HG02588 (cell line): Measurements from ENCODE around the gene TBC1D3C.
"Not testable (repeated sequence)": the region's sequence is repeated elsewhere in the genome, so short reads cannot be mapped to it uniquely, and the experiment has no call there.

ENCODE experiments used
- ATAC-seq: cut with Tn5 transposase; IDR thresholded peaks from one replicate; pipeline ENCODE4 v1.9.1; 2021; ENCODE audit warnings: mild to moderate bottlenecking, moderate library complexity; ENCODE audit not compliant: unreplicated experiment

TBC1D3C gene

DNA sequence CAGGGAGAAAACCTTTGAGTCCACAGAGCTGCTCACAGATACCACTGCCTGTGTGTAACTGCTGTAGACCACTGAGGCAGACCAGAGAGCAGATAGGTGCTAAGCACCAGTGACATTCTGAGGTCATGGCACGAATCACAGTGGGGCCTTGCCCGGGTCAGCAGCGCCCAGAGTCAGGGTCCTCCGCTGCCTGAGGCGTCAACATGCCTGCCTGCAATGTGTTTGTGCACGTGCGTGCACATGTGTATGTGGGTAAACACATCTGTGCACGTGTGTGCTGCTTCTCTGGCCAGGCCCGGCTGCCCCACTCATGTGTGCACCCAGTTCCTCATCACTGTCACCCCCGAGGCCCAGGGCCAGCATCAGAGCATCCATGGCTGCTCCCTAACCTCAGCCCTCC lies at the start of gene TBC1D3C:
Gene TBC1D3C (minus strand): TSS at position 101 of the 400 bp plus-strand sequence. CDS start 1,568 bp downstream, outside the sequence.
- not testable (repeated sequence) for ATAC-seq

- not testable (repeated sequence) for ATAC-seq
Measured at GRCh38 chr17:38099262-38099661, 30.8 kb upstream of the TBC1D3C start.

DNA sequence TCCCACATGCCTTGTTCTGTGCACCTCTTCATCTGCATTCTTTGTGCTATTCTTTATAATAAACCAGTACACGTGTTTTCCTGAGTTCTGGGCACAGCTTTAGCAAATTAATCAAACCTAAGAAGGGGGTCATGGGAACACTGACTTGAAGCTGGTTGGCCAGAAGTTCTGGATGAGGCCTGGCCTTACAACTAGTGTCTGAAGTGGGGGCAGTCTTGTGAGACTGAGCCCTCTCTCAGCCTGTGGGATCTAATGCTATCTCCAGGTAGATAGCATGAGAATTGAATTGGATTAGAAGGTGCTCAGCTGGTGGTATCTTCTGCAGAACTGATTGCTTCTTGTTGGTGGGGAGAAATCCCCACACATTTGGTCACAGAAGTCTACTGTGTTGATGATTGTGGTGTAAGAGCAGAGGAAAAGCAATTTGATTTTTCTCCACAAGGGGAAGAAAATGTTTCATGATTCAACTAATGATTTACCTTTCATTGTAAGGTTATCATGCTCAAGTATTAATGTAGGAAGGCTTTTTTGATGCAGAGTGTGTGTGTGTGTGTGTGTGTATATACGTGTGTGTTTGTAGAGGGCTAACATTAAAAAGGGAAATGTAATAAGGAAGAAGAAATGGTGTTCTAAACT lies 25.7 kb upstream of the TBC1D3C start:
- not testable (repeated sequence) for ATAC-seq

GRCh38 chr17:38088120-38088519 lies 19.7 kb upstream of the TBC1D3C start:
- not testable (repeated sequence) for ATAC-seq

- ATAC-seq = not testable (repeated sequence)
Measured at GRCh38 chr17:38087344-38087743, 18.9 kb upstream of the TBC1D3C start.
